Measurements from ENCODE around the gene LCN6. TPM values are rescaled to one million over a fixed set of nuclear protein-coding genes. Genes with fewer than 3 reads are reported as not detected.
A peak's percentile ranks its signal among the peaks of the same experiment; 100 is the strongest.

The LCN6 gene
- total and polyA plus RNA-seq, 9 of the 15 experiments (the other 6 are each of a cell fraction or from before 2014, with no cell fraction given): 0.10 to 0.45 (median 0.37) TPM; not detected in 5

GRCh38 chr9:136788644-136789522, 40.6 kb upstream of the LCN6 start (continued):
- TF ChIP-seq FOXA3 (CRISPR knock-in tag; conservative IDR thresholded peaks at IDR 0.05 in 1 of 2, IDR thresholded peaks at IDR 0.05 in 1 of 2) (peak; percentile 43 to 49; a peak in 2 of 4 replicates), RAD21 (CRISPR knock-in tag; conservative IDR thresholded peaks at IDR 0.05 in 1 of 2, IDR thresholded peaks at IDR 0.05 in 1 of 2) (0 out of 4 replicates have a peak, but pooled peaks of 1 of the 2 experiments have one; percentile 18), CBFA2T2 (conservative IDR thresholded peaks at IDR 0.05) (peak; percentile 87), NFIC (IDR thresholded peaks at IDR 0.05) (peak; percentile 67), TAF1 (IDR thresholded peaks at IDR 0.05; ENCODE audit: control insufficient read depth, extremely low read depth, insufficient read depth, low read length, severe bottlenecking) (peak; percentile 32), KDM1A (IDR thresholded peaks at IDR 0.05) (peak; percentile 19 to 34; a peak in 1 of 4 replicates), POLR2B (IDR thresholded peaks at IDR 0.05; ENCODE audit: low read depth, partially characterized antibody) (peak; percentile 29), SUPT5H (IDR thresholded peaks at IDR 0.05) (0 out of 2 replicates have a peak, but pooled peaks have one; percentile 13), ZFX (CRISPR knock-in tag; IDR thresholded peaks at IDR 0.05) (peak; percentile 64), NFRKB (IDR thresholded peaks at IDR 0.05; ENCODE audit: low read depth) (0 out of 2 replicates have a peak, but pooled peaks have one; percentile 54), LCOR (CRISPR knock-in tag; IDR thresholded peaks at IDR 0.05) (0 out of 2 replicates have a peak, but pooled peaks have one; percentile 47), NCOR1 (IDR thresholded peaks at IDR 0.05) (peak; percentile 83), GATAD2B (IDR thresholded peaks at IDR 0.05; ENCODE audit: borderline replicate concordance) (0 out of 2 replicates have a peak, but pooled peaks have one; percentile 25), CTBP1 (IDR thresholded peaks at IDR 0.05; ENCODE audit: borderline replicate concordance) (peak; percentile 63; the same call in 1 of the 2 replicates), TBL1XR1 (IDR thresholded peaks at IDR 0.05; ENCODE audit: low read length in 2 of 2) (0 out of 4 replicates have a peak, but pooled peaks of 1 of the 2 experiments have one; percentile 12), GATA2 (CRISPR knock-in tag; IDR thresholded peaks at IDR 0.05) (peak; percentile 64), FOXK2 (conservative IDR thresholded peaks at IDR 0.05 in 1 of 2, IDR thresholded peaks at IDR 0.05 in 1 of 2; ENCODE audit: low read depth in 2 of 2) (peak; percentile 2 to 40; a peak in 1 of 4 replicates)
- TF ChIP-seq, protein P1, sequence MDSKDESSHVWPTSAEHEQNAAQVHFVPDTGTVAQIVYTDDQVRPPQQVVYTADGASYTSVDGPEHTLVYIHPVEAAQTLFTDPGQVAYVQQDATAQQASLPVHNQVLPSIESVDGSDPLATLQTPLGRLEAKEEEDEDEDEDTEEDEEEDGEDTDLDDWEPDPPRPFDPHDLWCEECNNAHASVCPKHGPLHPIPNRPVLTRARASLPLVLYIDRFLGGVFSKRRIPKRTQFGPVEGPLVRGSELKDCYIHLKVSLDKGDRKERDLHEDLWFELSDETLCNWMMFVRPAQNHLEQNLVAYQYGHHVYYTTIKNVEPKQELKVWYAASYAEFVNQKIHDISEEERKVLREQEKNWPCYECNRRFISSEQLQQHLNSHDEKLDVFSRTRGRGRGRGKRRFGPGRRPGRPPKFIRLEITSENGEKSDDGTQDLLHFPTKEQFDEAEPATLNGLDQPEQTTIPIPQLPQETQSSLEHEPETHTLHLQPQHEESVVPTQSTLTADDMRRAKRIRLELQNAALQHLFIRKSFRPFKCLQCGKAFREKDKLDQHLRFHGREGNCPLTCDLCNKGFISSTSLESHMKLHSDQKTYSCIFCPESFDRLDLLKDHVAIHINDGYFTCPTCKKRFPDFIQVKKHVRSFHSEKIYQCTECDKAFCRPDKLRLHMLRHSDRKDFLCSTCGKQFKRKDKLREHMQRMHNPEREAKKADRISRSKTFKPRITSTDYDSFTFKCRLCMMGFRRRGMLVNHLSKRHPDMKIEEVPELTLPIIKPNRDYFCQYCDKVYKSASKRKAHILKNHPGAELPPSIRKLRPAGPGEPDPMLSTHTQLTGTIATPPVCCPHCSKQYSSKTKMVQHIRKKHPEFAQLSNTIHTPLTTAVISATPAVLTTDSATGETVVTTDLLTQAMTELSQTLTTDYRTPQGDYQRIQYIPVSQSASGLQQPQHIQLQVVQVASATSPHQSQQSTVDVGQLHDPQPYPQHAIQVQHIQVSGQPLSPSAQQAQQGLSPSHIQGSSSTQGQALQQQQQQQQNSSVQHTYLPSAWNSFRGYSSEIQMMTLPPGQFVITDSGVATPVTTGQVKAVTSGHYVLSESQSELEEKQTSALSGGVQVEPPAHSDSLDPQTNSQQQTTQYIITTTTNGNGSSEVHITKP (IDR thresholded peaks at IDR 0.05; ENCODE audit: partially characterized antibody): peak; percentile 14
- TF ChIP-seq, protein P2, sequence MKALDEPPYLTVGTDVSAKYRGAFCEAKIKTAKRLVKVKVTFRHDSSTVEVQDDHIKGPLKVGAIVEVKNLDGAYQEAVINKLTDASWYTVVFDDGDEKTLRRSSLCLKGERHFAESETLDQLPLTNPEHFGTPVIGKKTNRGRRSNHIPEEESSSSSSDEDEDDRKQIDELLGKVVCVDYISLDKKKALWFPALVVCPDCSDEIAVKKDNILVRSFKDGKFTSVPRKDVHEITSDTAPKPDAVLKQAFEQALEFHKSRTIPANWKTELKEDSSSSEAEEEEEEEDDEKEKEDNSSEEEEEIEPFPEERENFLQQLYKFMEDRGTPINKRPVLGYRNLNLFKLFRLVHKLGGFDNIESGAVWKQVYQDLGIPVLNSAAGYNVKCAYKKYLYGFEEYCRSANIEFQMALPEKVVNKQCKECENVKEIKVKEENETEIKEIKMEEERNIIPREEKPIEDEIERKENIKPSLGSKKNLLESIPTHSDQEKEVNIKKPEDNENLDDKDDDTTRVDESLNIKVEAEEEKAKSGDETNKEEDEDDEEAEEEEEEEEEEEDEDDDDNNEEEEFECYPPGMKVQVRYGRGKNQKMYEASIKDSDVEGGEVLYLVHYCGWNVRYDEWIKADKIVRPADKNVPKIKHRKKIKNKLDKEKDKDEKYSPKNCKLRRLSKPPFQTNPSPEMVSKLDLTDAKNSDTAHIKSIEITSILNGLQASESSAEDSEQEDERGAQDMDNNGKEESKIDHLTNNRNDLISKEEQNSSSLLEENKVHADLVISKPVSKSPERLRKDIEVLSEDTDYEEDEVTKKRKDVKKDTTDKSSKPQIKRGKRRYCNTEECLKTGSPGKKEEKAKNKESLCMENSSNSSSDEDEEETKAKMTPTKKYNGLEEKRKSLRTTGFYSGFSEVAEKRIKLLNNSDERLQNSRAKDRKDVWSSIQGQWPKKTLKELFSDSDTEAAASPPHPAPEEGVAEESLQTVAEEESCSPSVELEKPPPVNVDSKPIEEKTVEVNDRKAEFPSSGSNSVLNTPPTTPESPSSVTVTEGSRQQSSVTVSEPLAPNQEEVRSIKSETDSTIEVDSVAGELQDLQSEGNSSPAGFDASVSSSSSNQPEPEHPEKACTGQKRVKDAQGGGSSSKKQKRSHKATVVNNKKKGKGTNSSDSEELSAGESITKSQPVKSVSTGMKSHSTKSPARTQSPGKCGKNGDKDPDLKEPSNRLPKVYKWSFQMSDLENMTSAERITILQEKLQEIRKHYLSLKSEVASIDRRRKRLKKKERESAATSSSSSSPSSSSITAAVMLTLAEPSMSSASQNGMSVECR (CRISPR knock-in tag; IDR thresholded peaks at IDR 0.05): 0 out of 2 replicates have a peak, but pooled peaks have one; percentile 28

Measured in K562 (cell line).